GM21825 (cell line): ENCODE measurements around the gene LARGE1.
A peak's percentile ranks its signal among the peaks of the same experiment; 100 is the strongest.

ENCODE experiments used
- ATAC-seq: cut with Tn5 transposase; IDR thresholded peaks from one replicate; pipeline ENCODE4 v1.9.1; 2021; ENCODE audit warnings: mild to moderate bottlenecking, moderate library complexity; ENCODE audit not compliant: unreplicated experiment

LARGE1 gene

GRCh38 chr22:33920197-33920540 lies at the start of gene LARGE1:
Gene LARGE1 (minus strand): TSS chr22:33920476.
- peak; percentile 11 for ATAC-seq

- ATAC-seq = no peak
Measured at GRCh38 chr22:33969045-33969444, 48.8 kb upstream of the LARGE1 start.

- ATAC-seq = no peak
Measured at GRCh38 chr22:33964121-33964520, 43.8 kb upstream of the LARGE1 start.

- ATAC-seq = no peak
Measured at GRCh38 chr22:33962409-33962808, 42.1 kb upstream of the LARGE1 start.

DNA sequence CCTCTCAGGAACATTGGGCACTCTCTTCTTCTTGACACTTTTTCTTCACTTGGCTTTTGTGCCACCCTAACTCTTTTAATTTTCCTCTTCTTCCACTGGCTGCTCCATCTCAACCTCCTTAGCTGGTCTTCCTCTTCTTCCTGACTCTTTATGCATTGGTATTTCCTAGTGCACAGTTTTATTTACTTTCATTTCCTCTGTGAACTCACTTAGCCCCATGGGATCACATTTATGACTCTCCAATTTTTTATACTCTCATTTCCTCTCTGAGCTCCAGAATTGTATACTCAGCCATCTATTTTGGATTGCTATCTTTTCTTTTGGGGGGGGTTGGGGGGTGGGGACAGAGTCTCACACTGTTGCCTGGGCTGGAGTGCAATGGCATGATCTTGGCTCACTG lies 38.5 kb upstream of the LARGE1 start:
- no peak for ATAC-seq

GRCh38 chr22:33957086-33957485 lies 36.8 kb upstream of the LARGE1 start:
- no peak for ATAC-seq

- no peak for ATAC-seq
Measured at GRCh38 chr22:33952776-33953175, 32.5 kb upstream of the LARGE1 start.

GRCh38 chr22:33940741-33941140 lies 20.5 kb upstream of the LARGE1 start:
- ATAC-seq = no peak

DNA sequence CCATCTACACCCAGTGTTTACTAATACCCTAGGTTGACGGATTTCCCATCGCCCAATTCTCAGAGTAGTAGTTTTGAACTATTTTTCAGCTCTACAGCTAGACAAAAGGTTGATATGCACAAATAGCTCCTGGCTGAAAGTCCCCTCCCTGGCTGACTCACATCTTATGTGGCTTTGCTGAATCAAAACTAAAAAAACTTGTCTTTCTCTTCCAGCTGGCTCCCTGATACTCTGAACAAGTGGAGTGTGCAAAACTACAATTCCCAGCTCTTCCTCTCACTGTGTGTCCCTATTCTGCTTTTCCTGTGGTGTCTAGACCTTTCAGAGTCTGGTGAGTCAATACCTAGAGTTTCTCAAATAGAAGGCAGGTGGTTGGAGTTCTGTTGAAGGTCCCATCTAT lies 12.7 kb upstream of the LARGE1 start:
- no peak for ATAC-seq

- ATAC-seq = no peak
Measured at GRCh38 chr22:33931406-33931805, 11.1 kb upstream of the LARGE1 start.

GRCh38 chr22:33927752-33928151 lies 7.5 kb upstream of the LARGE1 start:
- no peak for ATAC-seq

GRCh38 chr22:33925194-33925593 lies 4.9 kb upstream of the LARGE1 start:
- ATAC-seq = no peak

DNA sequence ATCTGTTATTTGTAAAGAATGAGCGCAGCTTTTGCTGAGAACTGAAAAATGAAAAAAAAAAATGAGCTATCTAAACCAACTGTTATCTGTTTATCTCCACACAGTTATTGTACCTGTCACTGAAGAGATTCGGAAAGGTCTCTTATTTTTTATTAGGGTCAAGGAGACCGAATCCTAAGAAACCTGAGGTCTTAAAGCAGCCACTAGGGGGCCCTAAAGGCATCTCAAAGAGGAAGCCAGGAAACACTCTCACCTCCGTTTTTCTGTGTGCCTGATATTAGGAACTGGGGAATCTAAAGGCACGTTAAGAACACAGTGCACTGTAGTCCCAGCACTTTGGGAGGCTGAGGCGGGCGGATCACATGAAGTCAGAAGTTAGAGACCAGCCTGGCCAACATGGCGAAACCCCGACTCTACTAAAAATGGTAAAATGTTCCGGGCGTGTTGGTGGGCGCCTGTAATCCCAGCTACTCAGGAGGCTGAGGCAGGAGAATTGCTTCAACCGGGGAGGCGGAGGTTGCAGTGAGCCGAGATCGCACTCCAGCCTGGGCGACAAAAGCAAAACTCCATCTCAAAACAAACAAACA lies 3.5 kb upstream of the LARGE1 start:
- no peak for ATAC-seq

GRCh38 chr22:33923033-33923432 lies 2.8 kb upstream of the LARGE1 start:
- ATAC-seq = no peak

DNA sequence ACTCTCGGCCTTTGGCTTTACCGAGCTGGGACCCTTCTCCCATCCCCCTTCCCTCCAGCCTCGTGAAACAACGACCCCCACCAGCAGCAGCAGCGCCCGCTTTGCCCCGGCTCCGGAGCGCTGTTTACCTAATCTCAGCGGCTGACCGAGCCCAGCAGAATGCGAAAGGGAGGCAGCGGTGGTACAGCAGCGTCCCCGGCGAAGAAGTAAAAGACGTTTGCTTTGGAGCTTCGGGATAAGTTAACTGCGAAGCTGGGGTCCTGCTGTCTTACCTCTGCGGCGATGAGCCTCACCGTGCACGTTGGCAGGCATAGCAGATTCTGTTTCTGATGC lies 2.0 kb upstream of the LARGE1 start:
- ATAC-seq = no peak

- ATAC-seq = no peak
Measured at GRCh38 chr22:33921525-33922348, 1.5 kb upstream of the LARGE1 start.

DNA sequence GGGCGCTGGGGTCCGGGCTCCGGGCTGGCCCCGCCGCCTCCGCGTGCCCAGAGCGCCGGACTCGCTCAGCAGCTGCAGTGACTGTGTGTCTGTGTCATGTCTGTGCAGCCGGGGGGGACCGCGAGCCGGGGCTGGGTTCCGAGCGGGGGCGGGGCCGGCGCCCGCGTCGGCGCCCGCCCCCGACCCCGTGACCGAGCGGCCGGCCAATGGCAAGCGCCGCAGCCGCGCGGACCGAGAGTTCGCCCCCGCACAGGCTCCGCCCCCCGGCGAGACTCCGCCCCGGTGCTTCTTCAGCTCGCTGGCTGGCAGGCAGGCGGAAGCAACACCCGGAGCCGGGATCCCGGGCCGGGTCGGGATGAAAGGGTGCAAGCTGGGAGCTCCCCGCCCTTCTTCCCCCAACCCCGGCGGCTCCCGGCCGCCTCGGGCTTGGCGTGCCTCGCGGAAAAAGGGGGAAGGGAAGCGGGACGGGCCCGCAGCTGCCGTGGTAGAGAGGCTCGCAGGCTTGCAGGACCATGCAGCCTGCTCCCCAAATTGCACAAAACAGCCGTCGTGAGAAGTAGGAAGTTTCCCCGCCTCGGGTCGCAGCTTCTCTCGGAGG lies 750 bp upstream of the LARGE1 start:
- peak; percentile 53 for ATAC-seq

DNA sequence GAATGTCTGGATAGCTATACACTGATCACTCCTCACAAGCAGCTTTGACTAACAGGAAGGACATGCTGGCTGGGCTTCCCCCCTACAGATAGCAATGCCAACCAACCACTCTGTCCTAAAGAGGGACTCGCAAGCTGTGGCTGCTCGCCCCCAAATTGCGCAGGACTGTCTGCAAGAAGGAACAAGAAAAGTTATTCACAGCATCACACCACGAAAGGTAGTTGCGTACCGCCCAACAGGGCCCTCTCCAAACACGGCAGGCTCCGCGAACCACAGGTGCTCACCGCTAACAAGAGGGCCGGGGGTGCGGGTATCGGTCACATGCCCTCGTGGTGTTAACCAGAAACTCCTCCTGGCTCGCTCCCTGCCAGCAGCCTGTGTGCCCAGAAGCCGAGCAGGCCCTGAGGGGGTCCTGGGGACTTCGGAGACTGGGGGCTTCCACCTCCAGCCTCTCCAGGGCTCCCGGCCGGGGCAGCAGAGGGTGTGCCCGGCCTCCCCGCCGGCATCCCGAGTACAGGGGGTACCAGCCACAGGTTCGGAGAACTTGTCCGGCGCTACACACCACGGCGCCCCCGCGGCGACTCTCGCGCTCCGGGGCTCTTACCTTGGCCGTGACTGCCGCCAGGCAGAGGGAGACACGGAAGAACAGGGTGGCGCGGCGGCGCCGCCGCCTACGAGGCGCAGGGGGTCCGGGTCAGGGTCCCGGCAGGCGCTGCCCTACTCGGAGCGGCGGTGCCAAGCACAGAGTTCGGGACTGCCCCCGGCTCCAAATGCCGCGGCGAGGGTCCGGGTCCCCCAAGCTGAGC lies 682 bp downstream of the LARGE1 start:
- ATAC-seq = peak; percentile 17

- ATAC-seq = no peak
Measured at GRCh38 chr22:33918676-33919365, 1.5 kb downstream of the LARGE1 start.

GRCh38 chr22:33917744-33918406 lies 2.4 kb downstream of the LARGE1 start:
- no peak for ATAC-seq
